K562 (cell line): ENCODE results near the gene CDCP1. TPM values are rescaled to one million over a fixed set of nuclear protein-coding genes. Genes with fewer than 3 reads are reported as not detected.

ENCODE experiments used
- ETS2 ChIP-seq: IDR thresholded peaks from 2 replicates; pipeline ENCODE4 v1.6.1; 2016; ENCODE audit warnings: borderline replicate concordance, missing genetic modification characterization, mild to moderate bottlenecking, moderate library complexity, missing compliant biosample characterization; ENCODE audit not compliant: poor library complexity, severe bottlenecking
- HDAC3 ChIP-seq: fragments of 450-650 bp; IDR thresholded peaks from 2 replicates; pipeline ENCODE4 v1.6.1; 2018; ENCODE audit warnings: borderline replicate concordance, mild to moderate bottlenecking, moderate library complexity; ENCODE audit not compliant: partially characterized antibody
- HDGF ChIP-seq: fragments of 450-650 bp; IDR thresholded peaks from 2 replicates; pipeline ENCODE4 v1.6.1; 2016
- KDM4B ChIP-seq, 2 experiments: fragments of 450-650 bp in 1 of 2; sonication (generic) in 1 of 2; IDR thresholded peaks; 2 replicates each; pipeline ENCODE4 v1.6.1; 2016 to 2017; ENCODE audit warnings: borderline replicate concordance in 2 of 2, antibody characterized with exemption in 1 of 2, low read depth in 1 of 2, mild to moderate bottlenecking in 1 of 2
- LEF1 ChIP-seq: fragments of 450-650 bp; IDR thresholded peaks from 2 replicates; pipeline ENCODE4 v1.6.1; 2016; ENCODE audit warnings: mild to moderate bottlenecking
- MAFG ChIP-seq: fragments of 450-650 bp; conservative IDR thresholded peaks from 2 replicates; pipeline ENCODE4 v1.6.1; 2016; ENCODE audit warnings: missing genetic modification characterization, missing compliant biosample characterization
- RNF2 ChIP-seq: sonication (generic); IDR thresholded peaks from 2 replicates; pipeline ENCODE4 v1.6.1; 2016
- TFAP4 ChIP-seq: sonication (generic); formaldehyde crosslinking; IDR thresholded peaks from 2 replicates; pipeline ENCODE4 v1.8.0; 2022; ENCODE audit warnings: missing genetic modification reagents, mild to moderate bottlenecking, moderate library complexity, borderline replicate concordance
- THRA ChIP-seq: fragments of 450-650 bp; IDR thresholded peaks from 2 replicates; pipeline ENCODE4 v1.6.1; 2017; ENCODE audit warnings: mild to moderate bottlenecking, moderate library complexity
- ZNF75A ChIP-seq: fragments of 450-650 bp; formaldehyde crosslinking; IDR thresholded peaks from 2 replicates; pipeline ENCODE4 v1.4.0; 2020; ENCODE audit warnings: mild to moderate bottlenecking
- ZNF77 ChIP-seq: fragments of 250-450 bp; sonication (Bioruptor Pico); IDR thresholded peaks from 2 replicates; pipeline ENCODE4 v1.5.0; 2020
- polyA plus RNA-seq, 8 experiments: library from polyadenylated mRNA; depleted of rRNA in 4 of 8; stranded (reverse) in 5 of 8; unstranded in 3 of 8; fragments of >200 nt; fragmentation: Nextera tagmentation in 2 of 8; fragmentation: Illumina TruSeq in 1 of 8; extraction: Ambion mirVana in 2 of 8; extraction: Trizol in 1 of 8; gene quantifications; 2 replicates each; pipeline versions ENCODE4 v1.2.1 to v1.2.3, GENCODE V29; 2011 to 2014; ENCODE audit warnings: inconsistent platforms in 1 of 8, missing spikeins in 1 of 8
- total RNA-seq, 7 experiments: library from RNA; depleted of rRNA in 6 of 7; stranded (reverse); fragments of >200 nt in 6 of 7; fragmentation: Illumina TruSeq in 2 of 7; extraction: Trizol in 2 of 7; gene quantifications; 2 replicates each; pipeline versions ENCODE4 v1.2.1 to v1.2.3, GENCODE V29; 2011 to 2021; ENCODE audit warnings: low replicate concordance in 1 of 7
- TF ChIP-seq, protein P1 (sequence below): fragments of 250-450 bp; sonication (Bioruptor Pico); IDR thresholded peaks from 2 replicates; pipeline ENCODE4 v1.9.0; 2021; ENCODE audit warnings: mild to moderate bottlenecking, inconsistent platforms

Gene CDCP1
- total and polyA plus RNA-seq, 9 of the 15 experiments (the other 6 are each of a cell fraction or from before 2014, with no cell fraction given), result 3.9 to 16.4 (median 5.2) TPM

DNA sequence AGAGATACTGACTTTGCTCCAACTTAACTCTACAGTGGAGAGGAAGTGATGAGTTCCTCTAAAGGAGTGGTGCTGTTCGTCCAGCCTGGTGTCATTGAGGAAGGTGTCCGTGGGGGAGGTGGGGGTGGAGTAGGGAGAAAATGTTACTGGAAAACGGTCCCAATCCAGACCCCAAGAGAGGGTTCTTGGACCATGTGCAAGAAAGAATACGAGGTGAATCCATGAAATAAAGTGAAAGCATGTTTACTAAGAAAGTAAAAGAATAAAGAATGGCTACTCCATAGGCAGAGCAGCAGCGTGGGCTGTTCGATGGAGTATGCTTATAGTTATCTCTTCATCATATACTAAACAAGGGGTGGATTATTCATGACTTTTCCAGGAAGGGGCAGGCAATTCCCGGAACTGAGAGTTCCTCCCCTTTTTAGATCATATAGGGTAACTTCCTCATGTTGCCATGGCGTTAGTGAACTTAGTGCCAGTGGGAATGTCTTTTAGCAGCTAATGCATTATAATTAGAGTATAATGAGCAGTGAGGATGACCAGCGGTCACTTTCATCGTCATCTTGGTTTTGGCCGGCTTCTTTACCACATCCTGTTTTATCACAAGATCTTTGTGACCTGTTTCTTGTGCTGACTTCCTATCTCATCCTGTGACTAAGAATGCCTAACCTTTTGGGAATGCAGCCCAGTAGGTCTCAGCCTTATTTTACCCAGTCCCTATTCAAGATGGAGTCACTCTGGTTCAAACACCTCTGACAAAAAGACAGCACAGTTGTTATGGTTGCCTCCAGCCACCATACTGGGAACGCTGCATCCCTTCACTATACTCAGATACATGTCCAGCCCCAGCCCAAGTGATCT is 81.4 kb downstream of the CDCP1 start (continued):
- peak; percentile 99 for TF ChIP-seq ZNF77 (CRISPR knock-in tag)
- TF ChIP-seq KDM4B (IDR thresholded peaks at IDR 0.05; ENCODE audit: borderline replicate concordance in 2 of 2, low read depth in 1 of 2), result no peak
- TF ChIP-seq MAFG (tag), result peak; percentile 96
- TF ChIP-seq, protein P1, sequence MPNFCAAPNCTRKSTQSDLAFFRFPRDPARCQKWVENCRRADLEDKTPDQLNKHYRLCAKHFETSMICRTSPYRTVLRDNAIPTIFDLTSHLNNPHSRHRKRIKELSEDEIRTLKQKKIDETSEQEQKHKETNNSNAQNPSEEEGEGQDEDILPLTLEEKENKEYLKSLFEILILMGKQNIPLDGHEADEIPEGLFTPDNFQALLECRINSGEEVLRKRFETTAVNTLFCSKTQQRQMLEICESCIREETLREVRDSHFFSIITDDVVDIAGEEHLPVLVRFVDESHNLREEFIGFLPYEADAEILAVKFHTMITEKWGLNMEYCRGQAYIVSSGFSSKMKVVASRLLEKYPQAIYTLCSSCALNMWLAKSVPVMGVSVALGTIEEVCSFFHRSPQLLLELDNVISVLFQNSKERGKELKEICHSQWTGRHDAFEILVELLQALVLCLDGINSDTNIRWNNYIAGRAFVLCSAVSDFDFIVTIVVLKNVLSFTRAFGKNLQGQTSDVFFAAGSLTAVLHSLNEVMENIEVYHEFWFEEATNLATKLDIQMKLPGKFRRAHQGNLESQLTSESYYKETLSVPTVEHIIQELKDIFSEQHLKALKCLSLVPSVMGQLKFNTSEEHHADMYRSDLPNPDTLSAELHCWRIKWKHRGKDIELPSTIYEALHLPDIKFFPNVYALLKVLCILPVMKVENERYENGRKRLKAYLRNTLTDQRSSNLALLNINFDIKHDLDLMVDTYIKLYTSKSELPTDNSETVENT (CRISPR knock-in tag), result peak; percentile 86
- TF ChIP-seq ETS2 (tag), result peak; percentile 100
- TF ChIP-seq ZNF75A, result peak; percentile 99
- peak; percentile 95 for TF ChIP-seq RNF2
- no peak for TF ChIP-seq THRA
- TF ChIP-seq HDGF, result no peak
- peak; percentile 92 for TF ChIP-seq LEF1
- peak; percentile 25; the same call in 1 of the 2 replicates for TF ChIP-seq TFAP4
- no peak for TF ChIP-seq HDAC3
